Erythroblast (primary cell): Measurements from ENCODE around the gene ECI1.

ENCODE experiments used
- DNase-seq, 2 experiments: peaks; one replicate each; lab custom pipeline; 2025; lab: John Stamatoyannopoulos, UW
- GATA1 ChIP-seq: IDR thresholded peaks from 2 replicates; pipeline ENCODE4 v1.6.1; 2011; ENCODE audit warnings: low read depth, mild to moderate bottlenecking, control low read depth, low read length, moderate library complexity
- POLR2A ChIP-seq: IDR thresholded peaks from 2 replicates; pipeline ENCODE4 v1.6.1; 2011; ENCODE audit warnings: mild to moderate bottlenecking, low read length

ECI1 gene

GRCh38 chr16:2237102-2237482, 14.3 kb downstream of the ECI1 start:
- TF ChIP-seq POLR2A (no peak), GATA1 (no peak)
- DNase-seq: no peak

GRCh38 chr16:2236337-2237101, 14.9 kb downstream of the ECI1 start, which contains the start of gene DNASE1L2:
Gene DNASE1L2 (plus strand): TSS chr16:2236444. CDS start chr16:2236817, 373 bp downstream.
- no peak for DNase-seq
- TF ChIP-seq POLR2A (no peak), GATA1 (no peak)

GRCh38 chr16:2235695-2236336, 15.6 kb downstream of the ECI1 start:
- TF ChIP-seq POLR2A (no peak), GATA1 (no peak)
- DNase-seq: no peak

- no peak for TF ChIP-seq GATA1
- TF ChIP-seq POLR2A: no peak
- DNase-seq: no peak
These were observed 16.1 kb downstream of the ECI1 start for GRCh38 chr16:2235234-2235651.

- no peak for DNase-seq
These were observed 16.6 kb downstream of the ECI1 start for GRCh38 chr16:2234813-2235170.

DNA sequence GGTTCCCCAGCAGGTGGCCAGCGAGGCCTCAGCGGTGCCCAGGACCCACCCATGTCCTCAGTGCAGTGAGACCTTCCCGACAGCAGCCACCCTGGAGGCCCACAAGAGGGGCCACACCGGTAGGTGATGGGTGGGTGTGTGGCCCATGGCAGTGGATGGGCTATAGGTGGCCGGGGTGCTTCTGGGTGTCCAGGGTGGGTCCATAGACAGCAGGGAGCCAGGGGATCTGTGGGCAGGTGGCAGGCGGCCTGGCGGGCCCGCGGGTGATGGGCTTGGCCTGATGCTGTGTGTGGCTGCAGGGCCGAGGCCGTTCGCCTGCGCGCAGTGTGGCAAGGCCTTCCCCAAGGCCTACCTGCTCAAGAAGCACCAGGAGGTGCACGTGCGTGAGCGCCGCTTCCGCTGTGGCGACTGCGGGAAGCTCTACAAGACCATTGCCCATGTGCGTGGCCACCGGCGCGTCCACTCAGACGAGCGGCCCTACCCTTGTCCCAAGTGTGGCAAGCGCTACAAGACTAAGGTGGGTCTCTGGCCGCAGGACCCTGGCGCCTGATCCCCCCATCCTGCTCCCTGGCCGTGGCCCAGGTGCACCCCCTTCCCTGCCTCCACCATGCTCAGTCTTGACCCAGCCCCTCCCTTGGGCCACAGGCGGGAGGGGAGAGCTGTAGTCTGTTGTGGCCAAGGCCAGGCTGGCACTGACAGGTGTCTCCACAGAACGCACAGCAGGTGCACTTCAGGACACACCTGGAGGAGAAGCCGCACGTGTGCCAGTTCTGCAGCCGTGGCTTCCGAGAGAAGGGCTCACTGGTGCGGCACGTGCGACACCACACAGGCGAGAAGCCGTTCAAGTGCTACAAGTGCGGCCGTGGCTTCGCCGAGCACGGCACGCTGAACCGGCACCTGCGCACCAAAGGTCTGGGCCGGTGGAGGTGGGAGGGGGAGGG, 17.2 kb downstream of the ECI1 start:
- TF ChIP-seq POLR2A (no peak), GATA1 (no peak)

More at GRCh38 chr16:2234813-2235170, 16.6 kb downstream of the ECI1 start:
- no peak for TF ChIP-seq GATA1
- TF ChIP-seq POLR2A: no peak

GRCh38 chr16:2233046-2233775, 18.2 kb downstream of the ECI1 start:
- no peak for DNase-seq
- no peak for TF ChIP-seq POLR2A
- TF ChIP-seq GATA1: no peak

More for the DNA sequence above, 17.2 kb downstream of the ECI1 start:
- DNase-seq: no peak

GRCh38 chr16:2232094-2232990, 19.0 kb downstream of the ECI1 start:
- TF ChIP-seq POLR2A (no peak), GATA1 (no peak)

DNA sequence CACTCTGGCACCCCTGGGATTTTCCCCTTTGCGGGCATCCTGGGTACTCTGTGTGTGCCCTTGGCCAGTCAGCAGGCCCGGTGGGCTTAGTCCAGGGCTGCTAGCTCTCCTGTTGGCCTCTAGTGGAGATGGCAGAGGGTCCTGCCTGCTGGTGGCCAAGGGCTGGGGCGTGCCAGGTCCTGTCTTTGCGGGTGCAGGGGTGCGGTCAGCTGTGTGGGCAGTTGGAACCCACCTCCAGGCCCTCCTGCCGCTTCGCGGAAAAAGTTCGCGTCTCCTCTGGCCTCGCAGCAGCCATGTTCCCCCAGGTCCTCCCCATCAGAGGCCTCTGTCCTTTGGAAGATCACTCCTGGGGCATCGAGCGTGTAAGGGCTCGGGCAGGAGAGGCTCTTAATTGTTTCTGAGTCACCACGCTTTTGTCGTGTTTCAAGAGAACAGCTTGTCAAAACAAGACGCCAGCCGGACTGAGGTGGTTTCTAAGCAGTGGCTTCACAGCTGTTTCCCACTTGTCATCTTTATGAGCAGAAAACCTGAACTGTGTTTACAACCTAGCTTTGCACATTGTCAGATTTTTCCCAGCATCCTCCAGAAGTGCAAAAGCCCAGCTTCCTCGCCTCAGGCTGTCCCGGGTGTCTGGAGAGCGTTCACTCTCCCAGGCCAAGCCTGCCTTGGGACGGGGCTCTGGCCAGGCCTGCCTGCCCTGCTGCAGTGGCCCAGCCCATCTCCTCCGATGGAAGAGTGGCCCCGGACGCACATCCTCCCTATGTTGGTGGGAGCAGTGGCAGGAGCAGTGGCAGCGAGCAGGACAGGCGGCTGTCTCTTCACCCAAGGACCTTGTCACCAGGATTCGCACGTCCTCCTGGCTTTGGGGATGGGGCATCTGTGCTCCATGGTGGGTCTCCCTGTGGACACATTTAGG, 20.1 kb downstream of the ECI1 start:
- TF ChIP-seq GATA1 (no peak), POLR2A (no peak)
- DNase-seq: no peak

More at GRCh38 chr16:2232094-2232990, 19.0 kb downstream of the ECI1 start:
- no peak for DNase-seq

DNA sequence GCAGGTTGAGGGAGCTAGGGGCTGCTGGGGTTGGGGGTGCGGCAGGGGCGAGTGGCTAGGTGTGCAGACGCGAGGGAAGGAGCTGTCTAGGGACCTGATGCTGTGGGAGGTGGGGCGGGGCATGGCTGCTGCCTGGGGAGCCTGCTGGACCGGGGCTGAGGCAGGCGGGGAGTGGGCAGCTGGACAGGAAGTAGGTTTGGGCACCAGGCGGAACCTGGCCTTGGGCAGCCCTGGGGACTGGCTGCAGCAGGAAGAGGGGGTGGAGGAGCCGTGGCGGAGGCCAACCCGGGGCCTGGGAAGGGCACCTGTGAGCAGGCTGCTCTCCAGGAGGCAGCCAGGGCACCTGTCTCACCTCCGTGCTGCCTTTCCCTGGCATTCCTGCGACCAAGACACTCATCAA, 21.0 kb downstream of the ECI1 start:
- DNase-seq: no peak
- TF ChIP-seq POLR2A (no peak), GATA1 (no peak)

- no peak for DNase-seq
- TF ChIP-seq GATA1 (no peak), POLR2A (no peak)
These were observed 21.6 kb downstream of the ECI1 start for GRCh38 chr16:2229632-2230250.
